Left lung (tissue), 10 donors: Measurements from ENCODE around the gene ABI3BP. TPM values are rescaled to one million over a fixed set of nuclear protein-coding genes. Genes with fewer than 3 reads are reported as not detected.

Experiments used
- ATAC-seq: fragments of 200-7000 bp; cut with Tn5 transposase; one replicate; pipeline ENCODE4 v1.9.1; 2020; ENCODE audit warnings: moderate library complexity
- DNase-seq, 4 donors: peaks; one replicate each; pipeline ENCODE4 v3.0.0-alpha.2; 2013 to 2020
- H3K27ac ChIP-seq, 2 donors: fragments of 200-600 bp; sonication (generic) in 1 of 2; one replicate each; pipeline versions ENCODE4 v1.5.0 to v1.8.0; 2020 to 2021
- H3K27me3 ChIP-seq, 2 donors: fragments of 200-600 bp; sonication (generic) in 1 of 2; one replicate each; pipeline versions ENCODE4 v1.5.0 to v1.8.0; 2020 to 2021
- H3K36me3 ChIP-seq, 2 donors: fragments of 200-600 bp; sonication (generic) in 1 of 2; one replicate each; pipeline versions ENCODE4 v1.5.0 to v1.8.0; 2020 to 2021
- H3K4me1 ChIP-seq, 2 donors: fragments of 200-600 bp; one replicate each; pipeline ENCODE4 v1.8.0; 2021
- H3K4me3 ChIP-seq, 2 donors: fragments of 200-600 bp; sonication (generic) in 1 of 2; one replicate each; pipeline versions ENCODE4 v1.5.0 to v1.8.0; 2020 to 2021; ENCODE audit warnings: mild to moderate bottlenecking in 1 of 2
- H3K9me3 ChIP-seq, 2 donors: fragments of 200-600 bp; sonication (generic) in 1 of 2; one replicate each; pipeline versions ENCODE4 v1.5.0 to v1.8.0; 2020 to 2021
- CTCF ChIP-seq, 2 donors: fragments of 200-600 bp; sonication (generic) in 1 of 2; IDR thresholded peaks; one replicate each; pipeline versions ENCODE4 v1.5.0 to v1.8.0; 2021; ENCODE audit warnings: antibody characterized with exemption in 2 of 2
- intact Hi-C, 2 donors: fragments of 100-400 bp; cut with DNase I; formaldehyde crosslinking; loops; one replicate each; pipeline versions ENCODE4 v1.11.2 to v1.14.2; 2022
- polyA plus RNA-seq, 6 donors: library from polyadenylated mRNA; unstranded; fragments of 120-200 nt; gene quantifications; one replicate each; pipeline ENCODE4 v1.2.1, GENCODE V29; 2013; ENCODE audit not compliant: insufficient read length in 6 of 6
- total RNA-seq, 2 donors: library from RNA; stranded (reverse); fragmentation: NEBNext Ultra II Directional; extraction: Animal tissue kit (Norgen Biotek cat#: 25700); gene quantifications; one replicate each; pipeline ENCODE4 v1.2.1, GENCODE V29; 2021
- donor health status: DM: no; HTN: yes; CAD: no.
- donor health status: DM: no; HTN: no; CAD: no.

The ABI3BP gene
- total and polyA plus RNA-seq, 8 donors = 65.2 to 138 (median 85.3) TPM

GRCh38 chr3:100719136-100719535 is 274.1 kb downstream of the ABI3BP start:
- intact Hi-C loops = no loop called here
- H3K27me3 ChIP-seq = no peaks in the 10 kb centered on the region
- H3K4me3 ChIP-seq = no peak overlapping the region
- H3K4me1 ChIP-seq = peaks cover 0 to 28% of the 10 kb centered on the region in 2 donors
- peaks cover 0 to 65% of the 10 kb centered on the region in 2 donors for H3K36me3 ChIP-seq
- no peaks in the 10 kb centered on the region for H3K9me3 ChIP-seq
- no peak overlapping the region for H3K27ac ChIP-seq
- no peak for ATAC-seq
- TF ChIP-seq CTCF (IDR thresholded peaks at IDR 0.05) = no peak
- DNase-seq = no peak

- no peak overlapping the region for H3K4me3 ChIP-seq
- H3K4me1 ChIP-seq = peaks cover 0 to 35% of the 10 kb centered on the region in 2 donors
- ATAC-seq (no peak), DNase-seq (no peak)
- no peak overlapping the region for H3K27ac ChIP-seq
- intact Hi-C loops = no loop called here
- peaks cover 0 to 71% of the 10 kb centered on the region in 2 donors for H3K36me3 ChIP-seq
- no peaks in the 10 kb centered on the region for H3K27me3 ChIP-seq
- no peaks in the 10 kb centered on the region for H3K9me3 ChIP-seq
- no peak for TF ChIP-seq CTCF (IDR thresholded peaks at IDR 0.05)
Measured at GRCh38 chr3:100717637-100718487, 275.4 kb downstream of the ABI3BP start.

- peaks cover 0 to 64% of the 10 kb centered on the region in 2 donors for H3K36me3 ChIP-seq
Measured at GRCh38 chr3:100717063-100717462, 276.2 kb downstream of the ABI3BP start.

GRCh38 chr3:100715176-100715575 is 278.0 kb downstream of the ABI3BP start:
- no peaks in the 10 kb centered on the region for H3K9me3 ChIP-seq
- peaks cover 22 to 61% of the 10 kb centered on the region in 2 donors for H3K4me1 ChIP-seq
- H3K27me3 ChIP-seq = no peaks in the 10 kb centered on the region
- no peak overlapping the region for H3K4me3 ChIP-seq
- TF ChIP-seq CTCF (IDR thresholded peaks at IDR 0.05) = no peak
- peaks cover 0 to 60% of the 10 kb centered on the region in 2 donors for H3K36me3 ChIP-seq
- no peak for ATAC-seq
- DNase-seq = no peak
- H3K27ac ChIP-seq = no peak overlapping the region
- intact Hi-C loops = no loop called here

More at GRCh38 chr3:100717063-100717462, 276.2 kb downstream of the ABI3BP start:
- TF ChIP-seq CTCF (IDR thresholded peaks at IDR 0.05) = no peak
- intact Hi-C loops = no loop called here
- Histone ChIP-seq H3K27ac (no peak overlapping the region), H3K9me3 (no peaks in the 10 kb centered on the region), H3K4me3 (no peak overlapping the region), H3K27me3 (no peaks in the 10 kb centered on the region), H3K4me1 (peaks cover 8 to 43% of the 10 kb centered on the region in 2 donors)
- DNase-seq (no peak), ATAC-seq (no peak)

- peak; percentile 13 for ATAC-seq
- H3K27me3 ChIP-seq = peaks cover 0 to 9% of the 10 kb centered on the region in 2 donors
Measured at GRCh38 chr3:100710261-100710968, 282.8 kb downstream of the ABI3BP start.

More at GRCh38 chr3:100710261-100710968, 282.8 kb downstream of the ABI3BP start:
- Histone ChIP-seq H3K4me3 (peak overlapping the region; percentile 50 to 80), H3K4me1 (peaks cover 22 to 40% of the 10 kb centered on the region in 2 donors), H3K27ac (peak overlapping the region; percentile 97 to 99), H3K36me3 (peaks cover 0 to 30% of the 10 kb centered on the region in 2 donors), H3K9me3 (no peaks in the 10 kb centered on the region)
- DNase-seq = peak in 2 of 4 donors; percentile 10 to 28
- TF ChIP-seq CTCF (IDR thresholded peaks at IDR 0.05) = peak in 1 of 2 donors; percentile 32
- intact Hi-C loops = no loop called here
